ENCODE results near the gene F7.

The F7 gene

GRCh38 chr13:113086991-113087922 lies 18.3 kb upstream of the F7 start:
- DNase-seq (ENCODE audit: low read depth), result no peak

GRCh38 chr13:113087923-113088690 lies 17.5 kb upstream of the F7 start:
- DNase-seq (ENCODE audit: low read depth), result no peak

GRCh38 chr13:113088691-113089020 lies 16.9 kb upstream of the F7 start:
- DNase-seq (ENCODE audit: low read depth), result no peak

- no peak for DNase-seq (ENCODE audit: low read depth)
Measured at GRCh38 chr13:113089693-113090414, 15.7 kb upstream of the F7 start.

GRCh38 chr13:113090415-113090770 lies 15.2 kb upstream of the F7 start:
- no peak for DNase-seq (ENCODE audit: low read depth)

GRCh38 chr13:113090806-113091205 lies 14.8 kb upstream of the F7 start:
- no peak for DNase-seq (ENCODE audit: low read depth)

- no peak for DNase-seq (ENCODE audit: low read depth)
Measured at GRCh38 chr13:113091211-113091771, 14.3 kb upstream of the F7 start.

GRCh38 chr13:113091891-113092775 lies 13.5 kb upstream of the F7 start:
- no peak for DNase-seq (ENCODE audit: low read depth)

GRCh38 chr13:113092776-113093579 lies 12.6 kb upstream of the F7 start:
- no peak for DNase-seq (ENCODE audit: low read depth)

- no peak for DNase-seq (ENCODE audit: low read depth)
Measured at GRCh38 chr13:113093580-113094409, 11.8 kb upstream of the F7 start.

- no peak for DNase-seq (ENCODE audit: low read depth)
Measured at GRCh38 chr13:113094410-113094800, 11.2 kb upstream of the F7 start.

GRCh38 chr13:113095146-113096051 lies 10.2 kb upstream of the F7 start:
- DNase-seq (ENCODE audit: low read depth), result no peak

- no peak for DNase-seq (ENCODE audit: low read depth)
Measured at GRCh38 chr13:113096052-113096744, 9.4 kb upstream of the F7 start.

- no peak for DNase-seq (ENCODE audit: low read depth)
Measured at GRCh38 chr13:113096745-113097305, 8.8 kb upstream of the F7 start.

- DNase-seq (ENCODE audit: low read depth), result no peak
Measured at GRCh38 chr13:113097651-113098050, 7.9 kb upstream of the F7 start.

- no peak for DNase-seq (ENCODE audit: low read depth)
Measured at GRCh38 chr13:113098162-113098732, 7.3 kb upstream of the F7 start.

GRCh38 chr13:113099142-113099541 lies 6.4 kb upstream of the F7 start:
- DNase-seq (ENCODE audit: low read depth), result no peak
